NCI-H2107 treated with DMSO at 0.1 percent for 48 hours (cell line): ENCODE data around the gene CD36.

Source experiments
- DNase-seq: peaks from one replicate; lab custom pipeline; 2025; ENCODE audit not compliant: unreplicated experiment; lab: John Stamatoyannopoulos, UW

The CD36 gene

DNA sequence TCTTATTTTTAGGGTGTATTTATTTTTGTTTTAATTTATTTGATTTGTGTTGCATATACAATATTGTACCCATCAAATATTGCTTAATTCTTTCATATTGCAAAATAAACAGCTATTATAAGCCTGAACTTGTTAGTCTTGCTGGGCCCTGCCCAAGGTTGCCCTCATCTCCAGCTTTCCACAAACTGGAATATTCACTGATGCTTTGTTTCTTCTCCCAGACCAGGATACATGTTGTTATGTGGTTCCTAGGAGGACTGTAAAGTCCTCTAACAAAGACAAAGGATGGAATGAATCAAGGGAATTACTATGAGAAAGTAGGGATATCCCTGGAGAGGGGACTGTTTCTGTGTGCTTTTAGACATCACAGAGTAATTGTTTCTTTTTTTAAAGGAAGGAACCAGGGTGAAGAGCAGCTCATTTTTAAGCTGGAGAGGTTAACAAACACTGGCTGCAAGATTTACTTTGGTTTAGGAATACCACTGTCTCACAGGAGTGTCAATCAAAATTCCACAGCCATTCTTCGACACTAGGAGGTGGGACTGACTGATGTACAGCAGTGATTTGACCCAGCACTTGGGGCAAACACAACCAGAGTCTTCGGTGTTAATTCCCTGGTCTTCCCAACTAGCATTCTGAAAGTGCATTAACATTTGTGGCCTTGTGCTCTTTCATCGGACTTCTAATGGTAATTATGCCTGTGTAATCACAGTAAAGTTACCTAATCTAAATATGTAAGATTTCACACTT, 14.8 kb upstream of the CD36 start:
- DNase-seq, result no peak

DNA sequence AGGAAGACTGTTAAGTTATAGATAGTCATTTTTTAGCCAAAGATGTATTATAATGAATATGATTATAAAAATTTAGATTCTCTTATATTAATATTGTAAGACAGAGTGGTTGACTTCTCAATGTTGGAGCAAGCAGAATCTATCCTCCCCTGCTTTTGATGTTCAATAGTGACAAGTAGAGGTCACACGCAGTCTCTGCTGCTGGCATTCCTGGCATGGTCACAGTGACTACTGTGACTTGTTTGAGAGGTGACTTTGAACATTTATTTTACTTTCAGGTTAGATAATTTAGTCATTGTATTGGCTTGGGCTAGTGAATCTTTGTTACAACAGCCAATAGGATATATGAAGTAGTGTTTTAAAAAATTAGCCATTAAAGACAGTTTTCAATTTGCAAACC, 13.7 kb upstream of the CD36 start:
- DNase-seq, result no peak

DNA sequence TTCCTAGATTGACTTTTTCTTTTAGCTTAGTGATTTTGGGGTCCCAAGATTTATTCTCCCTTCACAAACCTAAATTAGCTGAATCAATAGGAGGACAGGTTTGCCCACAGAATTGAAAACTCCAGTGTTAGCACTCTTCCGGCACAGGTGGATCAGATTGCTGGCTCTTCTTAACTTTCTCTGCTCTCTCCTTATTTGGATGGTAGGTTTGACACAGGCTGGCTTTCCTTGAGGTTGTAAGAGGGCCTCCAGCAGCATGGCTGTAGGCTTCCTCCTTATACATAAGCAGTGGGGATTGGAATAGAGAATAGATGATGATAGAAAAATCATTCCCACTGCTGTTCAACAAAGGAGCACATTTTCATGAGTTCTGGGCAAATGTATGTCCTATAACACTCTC, 9.4 kb upstream of the CD36 start:
- no peak for DNase-seq

DNA sequence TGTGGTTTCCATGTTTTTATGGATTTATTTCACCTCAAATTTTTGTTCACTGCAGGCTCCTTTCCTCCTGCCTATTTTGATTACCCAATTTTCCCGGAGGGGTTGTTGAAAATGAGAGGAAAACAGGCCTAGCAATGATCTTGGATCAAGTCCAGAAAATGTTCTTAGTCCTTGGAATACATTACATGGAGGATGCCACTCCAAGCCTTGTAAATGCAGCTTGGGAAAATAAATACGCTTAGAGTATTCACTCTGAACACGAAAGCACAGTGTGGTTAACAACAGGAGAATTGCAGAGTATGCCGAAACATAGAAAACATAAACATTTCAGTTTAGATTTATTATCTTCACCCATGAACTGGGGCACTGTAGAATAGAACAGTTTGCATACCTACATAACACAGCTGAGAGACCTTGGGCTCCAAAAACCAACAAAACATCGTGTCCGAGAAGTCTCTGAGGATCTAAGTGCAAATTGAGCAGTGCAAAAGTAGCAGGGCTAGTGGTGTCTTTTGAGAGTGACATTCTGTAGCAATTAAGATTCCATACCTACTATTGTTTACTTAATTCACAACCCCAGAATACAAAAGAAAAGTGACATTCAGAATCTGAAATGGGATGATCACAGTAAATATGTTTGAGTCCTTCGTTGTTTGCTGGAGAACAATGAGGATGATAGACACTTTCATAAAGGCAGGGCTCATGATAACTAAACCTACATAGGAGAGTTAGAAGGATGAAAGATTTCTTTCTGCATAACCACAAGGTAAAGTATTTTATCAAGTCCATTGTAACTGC, 7.6 kb upstream of the CD36 start:
- peak; percentile 82 for DNase-seq

DNA sequence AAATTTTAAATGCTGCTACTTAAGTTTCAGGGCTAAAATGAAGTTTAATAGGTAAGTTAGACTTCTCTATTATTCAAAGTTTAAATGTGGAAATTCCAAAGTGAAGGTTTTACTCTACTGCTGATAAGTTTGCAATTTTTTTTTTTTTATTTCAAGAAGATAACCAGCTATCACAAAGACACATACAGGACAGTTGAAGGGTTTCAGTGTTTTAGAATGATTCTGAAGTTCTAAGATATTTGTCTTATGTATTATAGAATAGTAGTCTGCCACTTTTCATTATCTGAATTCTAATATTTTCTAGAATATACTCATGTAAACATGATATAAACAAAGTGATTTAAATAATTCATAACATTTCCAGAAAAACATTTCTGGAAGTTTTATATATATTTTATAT, 7.0 kb upstream of the CD36 start:
- no peak for DNase-seq

DNA sequence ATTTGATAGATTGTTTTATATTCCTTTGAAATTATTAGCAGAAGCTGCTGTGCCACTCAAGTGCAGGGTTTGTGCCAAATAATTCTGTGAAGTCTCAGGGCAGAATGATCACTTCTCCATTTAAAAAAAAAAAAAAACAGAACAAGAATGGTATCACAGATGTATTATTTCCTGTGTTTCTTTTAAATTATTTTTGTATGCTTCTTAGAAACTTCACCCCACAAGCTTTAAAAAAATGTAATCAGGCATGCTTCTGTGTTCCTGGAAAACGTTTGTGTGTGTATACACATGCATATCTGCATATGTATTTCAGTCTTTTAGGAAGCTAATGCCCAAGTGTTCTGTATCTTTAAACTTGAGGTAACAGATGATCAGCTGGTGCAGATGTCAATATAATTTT, 6.3 kb upstream of the CD36 start:
- DNase-seq, result no peak

DNA sequence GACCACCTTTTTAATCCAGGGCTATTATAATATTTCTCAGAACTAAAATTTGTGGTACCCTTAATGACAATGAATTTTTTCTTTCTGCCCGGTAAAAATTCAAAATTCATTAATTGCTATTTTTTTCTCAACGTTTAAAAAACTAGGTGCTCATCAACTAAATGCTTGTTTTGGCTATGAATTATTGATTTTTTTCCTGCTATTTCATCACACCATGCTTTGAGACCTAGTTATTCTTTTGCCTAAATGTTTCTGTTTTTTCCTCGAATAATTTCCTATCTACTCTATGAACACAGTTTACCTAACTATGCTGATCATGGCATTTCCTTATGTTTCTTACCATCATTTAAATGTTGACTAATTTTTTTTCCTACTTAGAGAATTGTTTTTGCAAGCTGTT, 5.6 kb upstream of the CD36 start:
- no peak for DNase-seq

DNA sequence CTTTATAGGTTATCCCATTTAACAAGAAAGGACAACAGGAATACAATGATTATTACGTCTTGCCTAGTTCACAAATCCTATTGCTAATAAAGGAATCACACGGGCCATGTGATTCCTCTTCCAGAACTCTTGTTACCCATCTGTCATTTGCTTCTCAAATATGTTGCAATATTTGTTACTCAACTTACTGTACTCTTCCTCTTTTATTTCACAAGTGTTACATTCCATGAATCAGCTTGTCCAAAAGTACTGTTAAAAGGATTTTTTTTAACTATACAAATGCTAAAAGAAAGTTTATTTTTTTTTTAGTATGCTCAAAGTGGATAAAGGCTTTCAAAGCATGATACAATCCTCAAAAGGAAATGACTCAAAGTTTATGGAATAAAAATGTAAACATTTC, 3.9 kb upstream of the CD36 start:
- DNase-seq, result no peak

DNA sequence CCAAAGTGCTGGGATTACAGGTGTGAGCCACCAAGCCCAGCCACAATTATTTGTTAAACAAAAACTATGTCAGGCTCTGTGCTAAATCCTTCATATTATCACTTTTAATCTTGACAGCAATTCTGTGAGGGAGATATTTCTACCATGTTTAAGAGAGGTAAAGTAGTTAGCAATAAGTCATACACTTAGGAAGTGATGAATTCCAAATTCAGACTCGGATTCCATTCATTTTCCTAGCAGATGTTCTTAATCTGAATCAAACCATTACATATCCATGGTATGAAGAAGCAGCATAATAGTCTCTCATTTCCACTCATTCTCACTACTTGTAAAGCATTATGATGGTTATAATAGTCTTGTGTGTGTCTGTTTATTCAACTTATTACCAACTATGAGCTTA, 2.9 kb upstream of the CD36 start:
- DNase-seq, result no peak

DNA sequence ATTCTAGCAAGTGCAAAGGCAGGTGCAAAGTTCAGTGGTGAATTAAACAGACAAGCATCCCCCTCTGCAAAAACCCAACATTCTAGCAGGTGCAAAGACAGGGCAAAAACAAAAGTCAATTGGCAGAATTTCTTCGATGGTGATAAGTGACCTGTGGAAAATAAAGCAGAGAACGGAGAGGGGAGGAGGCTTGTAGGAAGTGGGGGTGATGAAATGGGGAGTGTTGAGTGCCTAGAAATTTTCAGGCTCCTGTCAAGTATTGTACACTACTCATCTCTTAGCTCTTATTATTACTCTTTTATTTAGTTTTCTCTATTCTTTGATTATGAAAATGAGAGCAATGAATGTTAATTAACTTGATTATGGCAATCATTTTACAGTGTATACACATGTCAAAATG, 2.4 kb upstream of the CD36 start:
- DNase-seq, result no peak

DNA sequence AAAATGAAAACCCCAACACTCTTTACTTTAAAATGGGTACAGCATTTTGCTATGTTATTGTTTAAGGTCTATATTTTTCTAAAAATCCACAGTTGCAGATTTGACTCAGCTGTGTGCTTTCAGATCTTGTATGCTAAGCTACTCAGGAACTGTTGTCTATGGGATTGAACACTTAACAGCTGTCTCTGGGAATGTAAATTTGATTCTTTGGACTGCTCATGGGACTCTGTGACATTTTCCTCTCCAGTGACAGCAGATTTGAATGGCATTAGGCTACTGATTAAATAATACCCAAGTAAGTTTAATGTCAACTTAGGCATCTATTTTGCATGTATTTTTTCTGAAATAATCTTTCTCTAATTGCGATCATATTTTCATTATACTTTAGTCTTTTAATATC, 1.7 kb upstream of the CD36 start:
- no peak for DNase-seq

DNA sequence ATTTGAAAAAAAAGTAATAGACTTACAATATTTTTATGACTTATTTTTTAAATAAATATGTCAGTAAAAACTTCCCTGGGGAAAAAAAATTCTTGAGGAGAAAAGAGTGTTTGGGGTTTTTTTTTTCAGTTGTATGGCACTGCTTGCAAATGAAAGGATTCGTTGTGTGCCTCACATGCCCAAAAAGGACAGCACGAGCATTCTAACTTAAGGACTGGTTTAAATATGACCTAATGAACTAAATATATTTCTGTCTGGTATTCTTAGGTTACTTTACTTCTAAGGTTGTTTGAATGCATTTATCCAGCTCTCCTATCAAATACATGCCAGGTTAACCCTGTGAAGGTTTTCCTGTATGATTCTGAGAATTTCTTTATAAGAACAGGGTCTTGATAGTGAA, 988 bp upstream of the CD36 start:
- DNase-seq, result no peak

DNA sequence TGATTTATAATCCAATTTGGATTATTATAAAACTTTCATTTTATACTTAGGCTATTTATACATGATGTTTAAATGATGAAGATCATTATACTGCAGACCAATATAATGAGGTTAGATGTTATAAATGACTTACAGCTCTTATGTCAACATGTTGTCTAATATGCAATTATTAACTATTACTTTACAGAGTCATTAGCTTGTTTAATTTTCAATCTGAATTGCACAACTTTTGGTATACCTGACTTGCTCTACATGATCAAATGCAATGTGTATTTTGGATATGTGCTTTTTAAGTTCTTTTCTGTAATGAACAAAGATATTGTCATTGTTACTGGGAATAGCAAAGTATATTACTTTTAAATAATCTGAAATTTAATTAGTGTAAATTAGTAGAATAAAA, 569 bp downstream of the CD36 start:
- no peak for DNase-seq

DNA sequence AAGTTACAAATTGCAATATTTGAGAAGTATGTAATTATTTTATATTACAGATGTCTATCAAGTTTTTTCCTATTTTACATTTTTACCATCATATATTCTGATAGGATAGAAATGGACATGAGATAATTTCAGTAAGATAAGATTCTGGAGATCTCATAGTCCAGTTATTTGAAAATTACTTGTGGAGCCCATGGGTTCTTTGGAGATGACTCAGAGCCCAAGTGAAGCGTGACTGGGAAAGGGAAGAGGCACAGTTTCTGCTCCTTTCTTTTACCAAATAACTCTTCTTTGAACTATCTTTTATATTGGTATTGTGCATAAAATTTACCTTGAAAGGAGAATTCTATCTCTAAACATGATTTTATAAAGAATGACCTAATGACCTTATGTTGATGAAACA, 2.4 kb downstream of the CD36 start:
- no peak for DNase-seq

DNA sequence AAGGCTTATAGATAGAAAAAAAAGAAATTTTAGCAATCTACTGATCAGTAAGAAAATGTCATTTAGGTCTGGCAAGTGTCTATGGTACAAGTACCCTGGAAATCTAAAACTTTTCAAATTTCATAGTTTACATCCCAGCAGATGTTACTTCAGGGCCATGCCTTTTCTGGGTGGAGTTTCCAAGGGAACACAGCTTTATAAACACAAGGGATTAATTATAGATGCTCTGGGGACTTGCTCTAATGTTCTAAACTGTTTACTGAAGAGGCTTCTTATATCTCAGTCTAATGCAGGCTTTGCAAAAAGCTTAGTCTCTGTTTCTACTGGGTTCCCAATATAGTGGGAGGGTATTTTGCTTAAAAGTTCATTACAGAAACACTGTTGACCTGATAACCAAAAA, 3.1 kb downstream of the CD36 start:
- DNase-seq, result no peak

DNA sequence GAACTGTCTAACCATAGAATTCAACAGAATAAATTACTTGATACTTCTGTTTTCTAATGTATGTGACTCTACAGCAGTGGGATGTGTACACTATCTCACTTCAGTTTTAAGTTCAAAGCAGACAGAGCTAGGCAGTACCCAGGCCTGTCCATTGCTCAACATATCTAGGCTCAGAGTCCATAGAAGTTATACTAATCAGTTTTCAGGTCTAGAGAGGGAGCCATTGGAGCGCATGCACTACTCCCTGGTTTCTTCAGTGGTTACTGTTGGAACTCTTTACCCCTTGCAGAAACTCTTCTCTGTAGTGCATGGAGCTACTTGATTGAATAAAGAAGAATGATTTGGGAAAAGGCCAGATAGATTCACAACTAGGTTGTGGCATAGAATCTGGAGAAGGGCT, 4.4 kb downstream of the CD36 start:
- no peak for DNase-seq

DNA sequence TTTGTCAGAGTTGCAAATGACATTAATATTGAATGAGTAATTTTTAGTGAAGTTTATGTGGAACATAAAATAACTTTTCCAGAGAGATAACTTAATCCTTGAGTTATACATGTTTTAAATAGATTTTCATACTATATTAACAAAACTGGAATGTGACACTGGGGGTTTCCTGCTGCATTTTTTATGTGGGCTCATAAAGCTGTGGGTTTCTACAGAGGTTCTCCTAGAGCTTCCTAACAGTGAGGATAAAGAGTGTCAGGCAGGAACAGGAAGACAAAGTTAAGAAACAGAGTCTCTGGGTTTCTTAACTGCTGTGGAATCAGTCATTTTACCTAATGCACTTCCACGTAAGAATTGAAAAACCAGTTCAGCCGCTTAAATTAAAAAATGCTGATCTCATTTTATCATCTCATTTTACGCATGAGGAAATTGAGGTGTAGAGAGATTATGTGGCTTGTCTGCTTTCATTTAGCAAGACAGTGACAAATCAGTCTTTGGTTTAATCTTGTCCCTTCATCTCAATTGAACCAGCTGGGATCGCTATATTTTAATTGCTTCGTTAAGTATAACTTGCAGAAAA, 5.0 kb downstream of the CD36 start:
- DNase-seq, result no peak

DNA sequence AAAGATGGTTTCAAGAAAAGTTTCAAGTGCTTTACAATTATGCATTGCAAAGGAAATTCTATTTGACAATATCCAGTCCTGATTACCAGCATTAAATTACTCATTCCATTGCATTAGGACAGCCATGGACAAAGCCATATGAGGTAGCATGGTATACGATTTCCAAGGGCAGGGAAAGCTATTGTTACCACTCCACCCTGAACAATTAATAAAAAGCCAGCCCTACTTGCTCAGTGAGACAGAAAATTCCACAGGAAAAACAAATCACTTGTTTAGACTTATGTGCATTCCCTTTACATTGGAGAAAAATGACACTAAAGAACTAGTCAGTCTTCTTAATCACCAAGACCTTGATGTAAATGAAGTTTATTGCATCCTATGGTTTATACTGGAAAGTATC, 5.6 kb downstream of the CD36 start:
- DNase-seq, result no peak

DNA sequence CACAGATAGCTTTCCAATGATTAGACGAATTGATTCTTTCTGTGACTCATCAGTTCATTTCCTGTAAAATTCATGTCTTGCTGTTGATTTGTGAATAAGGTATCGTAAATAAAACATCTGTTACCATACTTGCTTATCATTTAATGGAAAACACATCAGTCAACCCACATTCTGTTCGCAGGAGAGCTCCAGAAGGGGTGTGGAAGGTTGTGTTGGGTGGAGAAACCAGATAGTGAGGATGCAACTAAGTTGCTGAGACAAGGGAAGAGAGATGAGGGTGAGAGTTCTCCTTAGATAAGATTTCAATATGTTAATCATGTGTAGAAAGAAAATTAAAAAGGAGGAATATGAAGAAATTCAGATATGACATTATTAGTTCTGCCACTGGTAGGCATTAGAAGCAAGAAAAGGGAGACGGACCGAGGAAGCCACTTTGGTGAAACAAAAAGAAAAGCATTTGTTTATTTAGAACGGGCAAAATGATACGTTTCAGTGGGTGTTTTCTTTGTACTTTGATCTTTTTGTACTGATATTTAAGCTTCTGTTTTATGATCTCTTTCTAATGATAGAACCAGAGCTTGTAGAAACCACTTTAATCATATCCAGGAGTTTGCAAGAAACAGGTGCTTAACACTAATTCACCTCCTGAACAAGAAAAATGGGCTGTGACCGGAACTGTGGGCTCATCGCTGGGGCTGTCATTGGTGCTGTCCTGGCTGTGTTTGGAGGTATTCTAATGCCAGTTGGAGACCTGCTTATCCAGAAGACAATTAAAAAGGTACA, 7.8 kb downstream of the CD36 start:
- DNase-seq, result no peak

DNA sequence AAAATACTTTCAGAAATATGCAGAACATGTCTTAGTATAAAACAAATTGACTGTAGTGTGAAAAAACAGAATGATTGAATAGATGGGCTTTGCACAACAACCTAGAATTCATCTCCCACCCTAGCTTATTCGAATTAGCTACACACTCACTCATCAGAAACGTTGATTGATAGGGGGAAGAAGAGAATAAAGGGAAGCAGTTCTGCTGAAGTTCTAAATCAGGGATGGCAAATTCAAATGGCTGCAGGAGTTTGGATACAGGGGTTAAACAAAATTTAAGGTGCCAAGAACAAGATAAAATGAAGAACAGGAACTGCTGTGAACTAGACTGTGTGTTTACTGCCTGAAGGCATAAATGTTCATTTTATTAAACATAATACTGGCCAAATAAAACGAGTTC, 9.0 kb downstream of the CD36 start:
- no peak for DNase-seq

DNA sequence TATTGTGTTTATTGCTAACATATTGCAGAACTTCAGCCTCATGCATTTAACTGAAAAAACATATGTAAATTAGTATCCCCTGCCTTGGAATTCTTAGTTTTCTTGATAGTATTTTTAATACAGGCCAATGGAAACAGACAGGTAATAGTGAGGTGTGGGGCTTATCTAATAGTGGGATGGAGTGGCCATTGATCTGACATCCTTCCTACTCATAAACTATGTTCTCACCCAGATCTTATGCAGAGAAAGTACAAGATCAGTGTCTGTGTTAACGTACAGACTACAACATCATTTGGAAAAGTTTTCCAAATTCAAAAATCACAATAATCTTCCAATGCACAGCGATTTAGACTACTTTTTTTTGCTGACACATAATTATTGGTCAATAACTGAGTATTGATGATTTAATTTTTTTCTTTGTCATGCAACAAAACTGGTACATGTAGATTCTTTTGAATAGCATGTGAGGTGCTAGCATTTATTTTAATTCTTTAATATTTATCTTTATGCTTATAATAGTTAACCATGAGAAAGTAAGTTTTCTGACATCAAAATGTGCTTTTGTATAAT, 9.7 kb downstream of the CD36 start:
- DNase-seq, result no peak
